Stimulated activated naive CD4-positive, alpha-beta T cell treated with Interleukin-2 at 50 U/mL for 16 hours (primary cell): Measurements from ENCODE around the gene SCYL3.
"Not testable (repeated sequence)": the region's sequence is repeated elsewhere in the genome, so short reads cannot be mapped to it uniquely, and the experiment has no call there.

Source experiments
- DNase-seq: peaks from one replicate; lab custom pipeline; 2025; lab: John Stamatoyannopoulos, UW

SCYL3 gene

DNA sequence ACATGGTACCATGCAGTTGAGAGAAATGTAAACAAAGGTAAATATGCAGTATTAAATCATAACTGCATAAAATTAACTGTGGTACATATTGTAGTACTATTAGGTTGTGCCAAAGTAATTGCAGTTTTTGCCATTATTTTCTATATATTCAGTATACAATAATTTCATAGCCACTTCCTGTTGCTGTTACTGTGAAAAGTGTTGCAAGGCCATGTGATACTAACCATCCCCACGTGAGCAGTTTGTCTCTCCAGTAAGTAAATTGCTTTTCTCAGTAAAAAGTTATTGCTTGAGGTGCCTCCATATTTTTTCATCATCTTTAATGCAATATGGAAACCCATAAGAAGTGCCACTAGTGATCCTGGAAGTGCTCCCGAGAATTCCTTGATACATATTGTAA is 79.4 kb downstream of the SCYL3 start:
- DNase-seq: no peak

DNA sequence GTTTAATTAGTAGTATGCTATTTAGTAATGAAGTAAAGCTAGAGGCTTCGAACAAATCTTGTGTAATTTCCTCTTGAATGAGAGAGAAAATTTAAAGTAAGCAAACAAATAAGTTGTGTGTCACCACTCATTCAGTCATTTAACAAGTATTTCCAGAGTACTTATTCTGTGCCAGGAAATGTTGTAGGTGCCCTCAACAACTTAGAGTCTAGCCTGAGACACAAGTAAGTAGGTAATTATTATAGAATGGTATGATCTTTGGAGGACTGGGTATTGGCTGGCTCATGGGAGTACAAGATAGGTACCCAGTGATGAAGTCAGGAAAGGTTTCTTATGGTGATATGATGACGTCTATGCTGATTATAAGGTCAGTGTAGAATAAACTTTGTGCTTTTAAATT is 81.6 kb downstream of the SCYL3 start:
- no peak for DNase-seq

DNA sequence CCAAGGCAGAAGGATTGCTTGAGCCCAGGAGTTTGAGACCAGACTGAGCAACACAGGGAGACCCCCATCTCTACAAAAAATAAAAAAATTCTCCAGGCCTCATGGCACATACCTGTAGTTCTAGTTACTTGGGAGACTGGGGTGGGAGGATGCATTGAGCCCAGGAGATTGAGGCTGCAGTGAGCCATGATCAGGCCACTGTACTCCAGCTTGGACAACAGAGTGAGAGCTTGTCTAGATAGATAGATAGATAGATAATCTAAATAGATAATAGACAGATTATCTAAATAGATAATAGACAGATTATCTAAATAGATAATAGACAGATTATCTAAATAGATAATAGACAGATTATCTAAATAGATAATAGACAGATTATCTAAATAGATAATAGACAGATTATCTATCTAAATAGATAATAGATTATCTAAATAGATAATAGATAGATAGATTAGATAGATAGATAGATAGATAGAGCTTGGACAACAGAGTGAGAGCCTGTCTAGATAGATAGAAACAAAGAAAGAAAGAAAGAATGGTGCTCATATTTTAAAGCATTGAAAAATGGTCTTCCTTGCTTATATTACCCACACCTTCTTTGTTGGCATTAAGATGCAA is 82.2 kb downstream of the SCYL3 start:
- DNase-seq: not testable (repeated sequence)

DNA sequence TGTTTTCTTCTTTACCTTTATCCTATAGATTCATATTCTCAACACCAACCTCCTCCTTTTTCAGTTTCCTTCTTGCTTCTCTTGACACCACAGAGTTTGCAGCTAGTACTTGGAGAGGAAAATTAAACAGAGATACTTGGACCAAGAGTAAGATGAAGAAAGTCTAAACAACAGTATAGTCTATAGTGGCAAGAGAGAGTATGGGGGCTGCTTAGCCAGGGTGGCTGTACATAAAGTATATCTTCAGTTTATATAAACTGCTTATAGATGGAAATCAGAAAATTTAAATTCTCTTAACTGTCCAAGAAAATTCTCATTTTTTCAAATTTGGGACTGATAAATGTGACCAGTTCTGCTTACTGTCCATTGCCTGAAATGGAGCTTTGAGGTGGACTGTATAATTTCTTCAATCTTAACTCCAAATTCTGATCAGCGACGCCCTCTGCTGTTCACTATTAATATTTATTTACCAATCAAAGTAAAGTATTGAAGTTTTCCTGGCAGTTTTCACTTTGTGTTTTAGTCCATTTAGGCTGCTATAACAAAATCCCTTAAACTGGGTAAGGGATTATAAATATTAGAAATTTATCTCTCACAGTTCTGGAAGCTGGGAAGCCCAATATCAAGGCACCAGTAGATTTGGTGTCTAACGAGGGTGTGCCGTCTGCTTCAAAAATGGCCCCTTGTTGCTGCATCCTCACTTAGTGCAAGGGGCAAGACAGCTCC is 84.2 kb downstream of the SCYL3 start:
- no peak for DNase-seq

DNA sequence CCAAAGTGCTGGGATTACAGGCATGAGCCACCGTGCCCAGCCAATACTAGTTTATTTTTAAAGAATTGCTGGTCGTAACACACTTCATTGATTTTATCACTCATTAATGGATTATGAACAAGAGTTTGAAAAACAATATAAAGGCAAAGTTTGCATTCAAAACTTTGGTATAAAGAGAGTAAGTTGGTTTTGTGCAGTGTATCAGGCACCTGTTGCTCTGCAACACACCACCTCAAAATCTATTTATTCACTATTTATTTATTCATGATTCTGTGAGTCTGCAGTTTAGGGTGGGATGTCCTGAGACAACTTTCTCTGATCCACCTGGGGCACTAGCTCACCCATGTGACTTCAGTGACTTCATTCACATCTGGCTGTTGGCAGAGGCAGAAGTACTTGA is 88.8 kb downstream of the SCYL3 start:
- no peak for DNase-seq

DNA sequence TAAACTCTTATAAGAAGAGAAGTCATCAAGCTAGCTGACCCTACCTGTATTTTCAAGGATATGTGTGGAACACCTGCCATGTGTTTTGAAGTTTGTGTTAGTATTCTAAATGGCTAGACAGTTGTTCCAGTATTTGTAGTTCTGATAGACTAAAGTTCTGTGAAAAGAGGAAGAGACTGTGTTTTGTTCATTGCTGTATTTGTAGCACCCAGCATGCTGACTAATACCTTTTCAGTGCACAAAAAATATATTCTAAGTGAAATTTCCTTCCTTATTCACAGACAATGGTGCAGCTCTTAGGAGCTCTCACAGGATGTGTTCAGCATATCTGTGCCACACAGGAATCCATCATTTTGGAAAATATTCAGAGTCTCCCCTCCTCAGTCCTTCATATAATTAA is 90.8 kb downstream of the SCYL3 start:
- no peak for DNase-seq
